HG02763 (cell line): Measurements from ENCODE around the gene NKAIN2.
"Not testable (repeated sequence)": the region's sequence is repeated elsewhere in the genome, so short reads cannot be mapped to it uniquely, and the experiment has no call there.

Experiments used
- ATAC-seq: cut with Tn5 transposase; IDR thresholded peaks from one replicate; pipeline ENCODE4 v1.9.1; 2021; ENCODE audit warnings: mild to moderate bottlenecking, moderate library complexity; ENCODE audit not compliant: unreplicated experiment

Gene NKAIN2

DNA sequence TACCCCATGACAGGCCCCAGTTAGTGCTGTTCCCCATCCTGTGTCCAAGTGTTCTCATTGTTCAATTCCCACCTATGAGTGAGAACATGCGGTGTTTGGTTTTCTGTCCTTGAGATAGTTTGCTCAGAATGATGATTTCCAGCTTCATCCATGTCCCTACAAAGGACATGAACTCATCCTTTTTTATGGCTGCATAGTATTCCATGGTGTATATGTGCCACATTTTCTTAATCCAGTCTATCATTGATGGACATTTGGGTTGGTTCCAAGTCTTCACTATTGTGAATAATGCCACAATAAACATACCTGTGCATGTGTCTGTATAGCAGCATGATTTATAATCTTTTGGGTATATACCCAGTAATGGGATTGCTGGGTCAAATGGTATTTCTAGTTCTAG, 218.4 kb downstream of the NKAIN2 start:
- not testable (repeated sequence) for ATAC-seq

DNA sequence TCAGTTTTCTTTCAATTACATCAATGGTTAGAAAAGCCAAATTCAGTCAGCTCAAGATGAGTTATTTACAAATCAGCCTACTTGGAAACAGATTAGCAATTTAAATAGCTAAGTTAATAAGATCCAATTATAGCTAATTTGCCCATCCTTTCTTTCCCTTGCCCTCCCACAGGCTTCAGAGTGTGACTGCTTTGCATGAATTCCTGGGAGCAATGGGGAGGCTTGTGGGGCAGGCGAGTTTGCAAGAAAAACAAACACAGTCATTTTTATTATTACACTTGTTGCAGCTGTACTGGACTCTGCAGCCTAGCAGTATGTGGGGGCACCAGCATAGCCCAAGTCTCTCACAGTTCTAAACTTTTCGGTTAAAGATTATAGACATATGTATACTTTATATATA, 219.0 kb downstream of the NKAIN2 start:
- ATAC-seq, result no peak

- ATAC-seq, result no peak
Observed at GRCh38 chr6:124026694-124027093, 223.0 kb downstream of the NKAIN2 start.

DNA sequence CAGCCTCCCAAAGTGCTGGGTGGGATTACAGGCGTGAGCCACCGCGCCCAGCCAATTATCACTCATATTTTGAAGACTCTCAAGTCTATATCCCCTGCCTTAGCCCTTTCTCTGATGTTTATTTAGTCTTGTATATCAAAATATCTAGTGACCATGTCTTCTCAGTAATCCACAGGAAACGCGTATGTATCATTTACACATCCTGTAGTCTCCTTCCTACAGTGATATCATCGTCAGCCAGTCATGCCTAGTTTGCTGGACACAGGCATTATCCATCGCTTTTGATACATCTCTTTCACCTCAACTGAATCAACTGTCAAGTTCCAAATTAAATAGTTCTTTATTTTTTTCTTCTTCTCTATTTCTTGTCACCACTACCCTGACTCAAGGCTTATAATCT, 223.7 kb downstream of the NKAIN2 start:
- ATAC-seq, result no peak

- no peak for ATAC-seq
Observed at GRCh38 chr6:124028117-124028516, 224.5 kb downstream of the NKAIN2 start.

DNA sequence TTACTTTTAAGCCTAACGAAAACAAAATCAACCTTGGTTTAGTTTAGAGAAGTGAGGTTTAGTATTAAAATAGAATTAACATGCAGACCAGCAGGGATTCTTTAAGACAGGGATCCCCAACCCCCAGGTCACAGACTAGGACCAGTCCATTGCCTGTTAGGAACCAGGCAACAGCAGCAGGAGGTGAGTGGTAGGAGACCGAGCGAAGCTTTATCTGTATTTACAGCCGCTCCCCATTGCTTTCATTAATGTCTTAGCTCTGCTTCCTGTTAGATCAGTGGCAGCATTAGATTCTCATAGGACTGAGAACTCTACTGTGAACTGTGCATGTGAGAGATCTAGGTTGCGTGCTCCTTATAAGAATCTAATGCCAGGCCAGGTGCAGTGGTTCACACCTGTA, 225.9 kb downstream of the NKAIN2 start:
- no peak for ATAC-seq

DNA sequence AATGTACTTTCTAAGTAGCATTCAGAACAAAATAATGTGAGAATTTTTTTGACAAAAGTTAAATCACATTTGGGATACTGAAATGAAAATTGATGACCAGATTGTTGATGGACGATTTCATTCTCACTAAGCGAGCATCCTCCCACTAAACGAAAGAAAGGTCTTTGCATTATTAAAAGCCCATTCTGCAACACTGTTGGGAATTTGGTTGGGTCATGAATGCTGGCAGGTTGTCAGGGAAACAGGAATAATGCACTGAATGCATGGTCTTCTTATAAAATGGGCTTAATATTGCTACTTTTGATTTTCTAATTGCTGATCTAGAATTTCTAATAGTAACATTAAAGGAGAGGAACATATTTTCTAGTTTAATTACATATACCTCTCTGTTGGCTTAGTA, 229.8 kb downstream of the NKAIN2 start:
- ATAC-seq, result no peak

GRCh38 chr6:124036384-124036783, 232.7 kb downstream of the NKAIN2 start:
- no peak for ATAC-seq

DNA sequence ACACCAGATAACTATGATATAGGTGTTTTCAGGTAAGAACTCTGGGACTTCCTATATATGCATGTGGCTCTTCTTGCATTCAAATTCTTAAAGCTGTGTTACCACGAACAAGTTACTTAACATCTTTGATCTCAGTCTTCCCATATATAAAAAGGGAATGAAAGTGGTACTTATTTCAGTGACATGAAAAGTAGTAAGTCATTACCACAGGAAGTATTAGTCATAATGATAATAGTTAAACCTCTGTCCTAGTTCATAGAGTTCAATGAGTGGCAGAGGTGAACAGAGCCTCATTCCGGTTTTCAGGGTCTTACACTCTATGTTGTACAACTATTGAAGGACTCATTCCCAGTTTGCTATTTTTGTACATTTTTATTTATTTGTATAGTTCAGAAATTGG, 237.0 kb downstream of the NKAIN2 start:
- peak; percentile 78 for ATAC-seq

- ATAC-seq, result no peak
Observed at GRCh38 chr6:124052120-124052519, 248.5 kb downstream of the NKAIN2 start.

GRCh38 chr6:124053315-124053714, 249.7 kb downstream of the NKAIN2 start:
- ATAC-seq, result no peak

DNA sequence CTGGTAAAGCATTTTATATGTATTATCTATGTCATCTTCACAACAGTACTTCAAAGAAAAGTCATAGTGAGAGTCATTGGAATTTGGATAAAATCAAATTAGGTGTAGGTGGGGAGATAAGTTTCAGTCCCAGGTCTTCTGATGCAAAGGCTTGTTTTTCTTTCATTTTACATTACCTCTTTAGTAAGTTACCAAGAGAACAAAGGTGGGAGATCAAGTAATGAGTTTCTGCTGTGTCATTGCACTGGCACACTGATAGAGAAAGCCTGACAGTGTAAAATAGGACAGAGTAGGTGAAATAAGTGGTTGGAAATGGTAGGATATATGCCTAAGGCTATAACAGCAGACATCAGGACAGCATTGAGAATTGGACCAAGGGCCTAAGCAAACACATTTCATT, 250.4 kb downstream of the NKAIN2 start:
- no peak for ATAC-seq

- no peak for ATAC-seq
Observed at GRCh38 chr6:124055395-124055794, 251.7 kb downstream of the NKAIN2 start.

- no peak for ATAC-seq
Observed at GRCh38 chr6:124055963-124056362, 252.3 kb downstream of the NKAIN2 start.

DNA sequence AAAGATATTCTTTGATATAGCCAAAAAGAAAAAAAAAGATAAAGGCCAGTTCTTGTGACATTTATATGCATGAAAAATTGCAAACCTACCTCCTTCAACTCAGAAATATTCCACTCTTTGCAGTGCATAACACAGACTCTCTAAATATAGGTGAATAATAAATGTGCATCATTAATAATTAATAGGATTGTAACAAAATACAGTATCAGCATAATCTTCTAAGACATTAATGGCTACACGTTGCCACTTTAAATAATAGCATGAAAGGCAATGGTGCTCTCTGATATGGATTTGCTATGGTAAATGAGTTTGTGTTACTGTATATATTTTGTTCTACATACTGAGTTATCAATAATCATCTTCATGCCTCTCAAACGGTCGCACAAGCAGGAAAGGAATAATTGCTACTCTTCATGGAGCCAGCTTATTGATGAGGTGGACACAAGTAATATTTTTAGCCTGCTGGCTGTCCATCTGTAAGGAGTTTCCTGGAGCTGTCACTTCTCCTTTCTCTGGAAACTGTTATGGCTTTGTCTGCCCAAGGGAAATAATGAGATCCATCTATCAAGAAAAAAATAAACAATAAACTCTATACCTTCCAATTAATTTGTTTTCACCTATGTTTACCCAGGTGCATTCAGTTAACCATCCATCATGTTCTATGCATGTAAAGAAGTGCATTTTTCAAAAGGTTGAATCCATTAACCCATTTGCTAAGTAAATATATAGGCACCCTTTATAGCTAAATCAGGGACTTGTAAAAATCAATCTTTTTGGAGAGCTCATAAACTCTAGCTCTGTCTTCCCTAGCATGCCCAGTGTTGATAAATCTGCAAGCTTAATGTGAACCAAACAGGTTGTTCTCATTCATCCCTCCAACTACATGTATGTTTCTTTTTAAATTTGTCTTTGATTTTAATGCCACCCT, 253.0 kb downstream of the NKAIN2 start:
- ATAC-seq, result no peak

GRCh38 chr6:124057461-124057860, 253.8 kb downstream of the NKAIN2 start:
- ATAC-seq, result no peak

GRCh38 chr6:124064317-124065113, 260.9 kb downstream of the NKAIN2 start:
- no peak for ATAC-seq

DNA sequence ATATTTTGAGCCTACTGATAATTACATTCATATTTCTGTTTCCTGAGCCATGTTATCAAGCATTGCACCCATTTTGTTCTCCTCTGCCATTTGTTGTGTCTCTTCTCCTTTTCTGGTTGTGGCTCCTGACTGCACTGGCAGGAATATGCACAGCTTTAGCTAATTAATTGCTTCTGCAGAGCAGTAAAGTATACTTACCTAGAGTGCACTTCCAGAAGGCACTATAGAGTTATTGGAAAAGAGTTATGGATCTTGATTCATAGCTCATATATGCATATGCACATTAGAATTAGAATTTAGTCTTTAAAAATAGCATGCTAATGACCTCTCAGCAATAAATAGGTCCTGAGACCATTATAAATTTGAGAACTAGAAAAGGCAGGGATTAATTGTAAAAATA, 262.6 kb downstream of the NKAIN2 start:
- ATAC-seq, result no peak

- ATAC-seq, result no peak
Observed at GRCh38 chr6:124066946-124067552, 263.4 kb downstream of the NKAIN2 start.

DNA sequence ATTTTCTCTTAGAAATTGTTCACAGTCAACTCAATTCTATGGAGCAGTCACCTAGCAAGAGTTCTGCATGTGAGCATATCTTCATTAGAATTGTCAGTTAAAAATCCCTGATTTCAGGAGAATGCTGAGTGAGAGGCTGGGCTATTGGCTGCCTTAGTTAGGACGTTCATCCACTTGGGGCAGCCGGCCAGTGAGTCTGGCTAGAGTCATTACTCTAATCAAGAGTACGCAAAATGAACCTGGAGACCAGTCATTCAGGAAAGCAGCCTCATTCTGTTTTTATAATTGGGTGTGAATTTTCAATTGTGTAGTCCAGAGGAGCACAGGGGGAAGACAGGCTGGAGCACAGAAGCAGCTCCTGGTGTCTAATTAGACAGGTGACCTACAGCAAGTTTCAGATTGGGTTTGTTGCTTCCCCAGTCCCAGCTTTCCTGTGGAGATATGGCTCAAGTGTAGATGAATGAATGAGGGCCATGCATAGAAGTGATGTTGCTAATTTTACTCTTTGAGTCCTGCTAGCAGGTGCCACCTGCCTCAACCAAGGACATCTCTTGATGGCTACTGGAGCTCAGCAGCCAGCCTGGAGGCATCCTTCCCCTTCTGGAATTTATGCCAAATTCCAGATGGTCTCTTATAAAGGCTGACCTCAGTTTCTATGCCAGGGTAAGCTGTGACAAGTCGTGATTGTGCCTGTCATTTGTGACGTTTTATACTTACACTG, 265.7 kb downstream of the NKAIN2 start:
- ATAC-seq, result no peak

DNA sequence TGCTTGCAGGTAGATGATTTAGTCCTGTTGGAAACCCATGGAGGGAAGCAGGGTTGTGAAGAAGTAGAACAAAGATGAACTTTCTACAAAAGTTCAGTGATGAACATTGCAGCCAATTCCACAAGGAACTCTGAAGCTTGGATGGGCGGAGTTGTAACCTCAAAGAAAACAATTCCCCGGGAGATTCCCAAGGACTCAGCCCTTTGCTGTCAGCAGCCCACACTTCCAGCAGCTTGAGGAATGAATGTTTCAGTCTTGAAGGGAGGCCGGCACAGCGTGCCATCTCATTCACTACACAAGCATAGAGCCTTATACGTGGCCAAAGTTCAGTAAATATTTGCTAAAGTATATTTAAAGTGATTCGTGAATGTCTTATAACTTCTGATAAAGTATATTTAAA, 269.4 kb downstream of the NKAIN2 start:
- ATAC-seq, result no peak
